Erythroblast (primary cell): ENCODE measurements around the gene GRM8.

ENCODE experiments used
- DNase-seq, 2 experiments: peaks; one replicate each; lab custom pipeline; 2025; lab: John Stamatoyannopoulos, UW
- GATA1 ChIP-seq: IDR thresholded peaks from 2 replicates; pipeline ENCODE4 v1.6.1; 2011; ENCODE audit warnings: low read depth, mild to moderate bottlenecking, control low read depth, low read length, moderate library complexity
- POLR2A ChIP-seq: IDR thresholded peaks from 2 replicates; pipeline ENCODE4 v1.6.1; 2011; ENCODE audit warnings: mild to moderate bottlenecking, low read length

The GRM8 gene

GRCh38 chr7:126569402-126569801 lies 683.3 kb downstream of the GRM8 start:
- TF ChIP-seq GATA1 (no peak), POLR2A (no peak)
- DNase-seq = no peak

GRCh38 chr7:126557271-126557670 lies 695.5 kb downstream of the GRM8 start:
- no peak for DNase-seq
- no peak for TF ChIP-seq GATA1
- no peak for TF ChIP-seq POLR2A

- no peak for TF ChIP-seq GATA1
- no peak for TF ChIP-seq POLR2A
- DNase-seq = no peak
Observed at GRCh38 chr7:126541406-126541805, 711.3 kb downstream of the GRM8 start.

GRCh38 chr7:126535176-126535575 lies 717.6 kb downstream of the GRM8 start:
- no peak for TF ChIP-seq POLR2A
- no peak for TF ChIP-seq GATA1

GRCh38 chr7:126533715-126534114 lies 719.0 kb downstream of the GRM8 start:
- DNase-seq = no peak
- TF ChIP-seq POLR2A = no peak
- TF ChIP-seq GATA1 = no peak

More at GRCh38 chr7:126535176-126535575, 717.6 kb downstream of the GRM8 start:
- DNase-seq = no peak

- TF ChIP-seq GATA1 (no peak), POLR2A (no peak)
- DNase-seq = no peak
Observed at GRCh38 chr7:126529833-126530232, 722.9 kb downstream of the GRM8 start.

GRCh38 chr7:126529254-126529653 lies 723.5 kb downstream of the GRM8 start:
- TF ChIP-seq POLR2A = no peak
- no peak for TF ChIP-seq GATA1
- DNase-seq = no peak

GRCh38 chr7:126525906-126526305 lies 726.8 kb downstream of the GRM8 start:
- DNase-seq = no peak
- TF ChIP-seq GATA1 = no peak
- no peak for TF ChIP-seq POLR2A

- TF ChIP-seq POLR2A = no peak
- TF ChIP-seq GATA1 = no peak
- DNase-seq = no peak
Observed at GRCh38 chr7:126524967-126525366, 727.8 kb downstream of the GRM8 start.

- TF ChIP-seq GATA1 (no peak), POLR2A (no peak)
- DNase-seq = no peak
Observed at GRCh38 chr7:126511046-126511445, 741.7 kb downstream of the GRM8 start.

GRCh38 chr7:126501617-126502016 lies 751.1 kb downstream of the GRM8 start:
- no peak for DNase-seq
- TF ChIP-seq GATA1 (no peak), POLR2A (no peak)

GRCh38 chr7:126499481-126499880 lies 753.3 kb downstream of the GRM8 start:
- no peak for DNase-seq
- TF ChIP-seq GATA1 (no peak), POLR2A (no peak)

- no peak for DNase-seq
- TF ChIP-seq POLR2A = no peak
Observed at GRCh38 chr7:126495733-126496132, 757.0 kb downstream of the GRM8 start.

GRCh38 chr7:126495001-126495400 lies 757.7 kb downstream of the GRM8 start:
- no peak for TF ChIP-seq POLR2A
- no peak for TF ChIP-seq GATA1
- no peak for DNase-seq

GRCh38 chr7:126493801-126494200 lies 758.9 kb downstream of the GRM8 start:
- TF ChIP-seq POLR2A (no peak), GATA1 (no peak)
- DNase-seq = no peak
